GM12801 (cell line): Measurements from ENCODE around the gene PPP2CA.

Experiments used
- TF ChIP-seq, protein P1 (sequence below): IDR thresholded peaks from one replicate; pipeline ENCODE4 v1.5.1; 2011; ENCODE audit warnings: control low read depth; ENCODE audit not compliant: insufficient read length; ENCODE audit errors: extremely low read depth

PPP2CA gene

DNA sequence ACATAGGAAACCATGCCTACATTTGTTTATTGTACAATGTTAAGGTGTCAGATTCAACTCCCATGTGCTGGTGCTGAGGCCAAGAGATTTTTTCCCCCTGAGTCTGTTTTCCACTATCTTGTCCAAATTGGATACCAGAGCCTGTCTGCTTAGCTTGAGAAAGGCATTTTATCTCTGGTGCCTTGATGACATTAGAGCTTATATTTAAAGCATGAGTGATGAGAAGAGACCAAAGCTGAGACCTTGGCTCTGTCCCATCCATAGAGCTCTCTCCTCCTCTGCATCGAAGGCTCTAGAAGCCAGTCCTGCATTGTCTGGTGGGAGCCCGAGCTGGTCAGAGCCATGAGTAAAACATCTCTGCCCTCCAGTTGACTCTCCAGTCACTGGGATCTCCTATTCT lies 10.4 kb upstream of the PPP2CA start:
- TF ChIP-seq, protein P1, sequence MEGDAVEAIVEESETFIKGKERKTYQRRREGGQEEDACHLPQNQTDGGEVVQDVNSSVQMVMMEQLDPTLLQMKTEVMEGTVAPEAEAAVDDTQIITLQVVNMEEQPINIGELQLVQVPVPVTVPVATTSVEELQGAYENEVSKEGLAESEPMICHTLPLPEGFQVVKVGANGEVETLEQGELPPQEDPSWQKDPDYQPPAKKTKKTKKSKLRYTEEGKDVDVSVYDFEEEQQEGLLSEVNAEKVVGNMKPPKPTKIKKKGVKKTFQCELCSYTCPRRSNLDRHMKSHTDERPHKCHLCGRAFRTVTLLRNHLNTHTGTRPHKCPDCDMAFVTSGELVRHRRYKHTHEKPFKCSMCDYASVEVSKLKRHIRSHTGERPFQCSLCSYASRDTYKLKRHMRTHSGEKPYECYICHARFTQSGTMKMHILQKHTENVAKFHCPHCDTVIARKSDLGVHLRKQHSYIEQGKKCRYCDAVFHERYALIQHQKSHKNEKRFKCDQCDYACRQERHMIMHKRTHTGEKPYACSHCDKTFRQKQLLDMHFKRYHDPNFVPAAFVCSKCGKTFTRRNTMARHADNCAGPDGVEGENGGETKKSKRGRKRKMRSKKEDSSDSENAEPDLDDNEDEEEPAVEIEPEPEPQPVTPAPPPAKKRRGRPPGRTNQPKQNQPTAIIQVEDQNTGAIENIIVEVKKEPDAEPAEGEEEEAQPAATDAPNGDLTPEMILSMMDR: no peak

DNA sequence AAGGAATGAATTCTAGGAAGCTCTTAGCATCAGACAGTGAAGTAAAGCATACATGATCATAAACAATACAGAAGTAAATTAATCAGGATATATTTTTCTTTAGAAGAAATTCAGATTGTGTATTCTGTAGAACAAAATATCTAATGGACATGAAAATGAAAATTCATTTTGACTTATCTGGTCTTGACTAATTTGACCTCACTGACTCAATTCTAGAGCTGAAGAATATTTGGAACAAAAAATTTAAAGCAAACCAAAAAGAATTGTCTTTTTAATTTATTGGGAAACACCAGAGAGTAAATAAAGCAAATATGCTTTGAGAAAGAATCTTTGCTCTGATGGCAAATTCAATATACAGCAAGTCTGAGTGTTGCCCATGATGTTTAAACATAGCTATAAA lies 2.8 kb upstream of the PPP2CA start:
- TF ChIP-seq, protein P1: no peak

DNA sequence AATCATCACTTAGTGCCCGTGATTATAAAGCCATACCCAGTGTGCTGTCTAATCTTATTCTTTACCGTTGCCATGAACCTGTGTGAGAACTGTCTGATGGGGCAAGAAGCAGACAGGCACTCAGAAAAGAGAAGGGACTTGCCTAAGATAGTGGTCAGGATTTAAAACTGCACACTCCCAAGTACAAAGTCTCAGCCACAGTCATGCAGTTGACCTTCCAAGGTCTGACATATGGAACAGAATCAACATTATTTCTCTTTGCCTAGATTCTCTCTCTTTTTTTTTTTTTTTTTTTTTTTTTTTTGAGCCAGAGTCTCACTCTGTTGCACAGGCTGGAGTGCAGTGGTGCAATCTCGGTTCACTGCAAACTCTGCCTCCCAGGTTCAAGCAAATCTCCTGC lies 1.9 kb upstream of the PPP2CA start:
- TF ChIP-seq, protein P1: no peak

DNA sequence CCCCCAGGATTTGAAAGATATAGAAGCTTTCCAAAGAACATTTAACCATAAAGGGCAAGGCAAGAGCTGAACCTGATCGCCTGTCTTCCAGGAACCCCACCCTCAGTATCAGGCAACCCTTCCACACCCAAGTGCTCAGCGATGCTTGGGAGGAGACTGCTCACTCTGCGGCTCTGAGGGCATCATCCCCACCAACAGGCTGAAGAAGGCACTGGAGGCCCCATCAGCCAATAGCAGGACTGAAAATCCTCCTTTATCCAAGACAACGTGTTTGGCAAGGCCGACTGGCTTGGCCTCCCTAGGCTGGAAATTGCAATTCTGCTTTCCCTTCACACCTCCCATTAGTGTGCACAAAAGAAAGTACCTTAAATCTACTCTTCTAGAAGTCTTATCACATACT lies 1.4 kb upstream of the PPP2CA start:
- TF ChIP-seq, protein P1: no peak

DNA sequence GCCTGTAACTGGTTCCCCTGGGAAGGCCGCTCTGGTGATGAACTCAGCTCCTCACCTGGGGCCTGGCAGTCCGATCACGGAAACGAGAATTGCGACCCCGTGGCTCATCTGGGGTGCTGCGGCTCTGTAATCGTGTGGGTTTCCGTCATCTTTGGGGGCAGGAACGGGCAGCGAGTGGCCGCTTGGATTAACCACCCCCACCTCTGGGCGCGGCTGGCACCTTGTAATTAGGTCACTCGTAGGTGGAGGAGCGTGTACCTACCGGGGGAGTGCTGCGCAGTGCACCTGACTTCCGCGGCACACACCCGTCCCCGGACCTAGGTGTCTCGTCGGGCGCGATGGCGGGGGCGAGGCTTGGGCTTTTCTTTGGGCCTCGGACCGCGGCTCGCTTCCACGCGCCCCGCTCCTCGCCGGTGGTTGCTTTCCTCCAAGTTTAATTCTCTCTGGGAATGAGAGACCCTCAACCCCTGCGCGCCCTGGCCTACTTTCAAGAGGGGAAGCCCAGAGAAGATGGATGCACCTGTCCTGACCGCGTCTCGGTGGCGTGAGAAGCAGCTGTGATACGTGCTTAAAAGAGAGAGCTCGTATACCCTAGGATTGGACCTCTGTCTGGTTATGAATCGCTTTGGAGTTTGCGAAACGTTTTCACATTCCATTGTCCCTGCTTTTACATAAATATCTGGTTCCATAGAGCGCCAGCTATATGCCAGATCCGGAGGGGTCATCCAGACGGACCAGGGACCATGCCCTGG lies 744 bp upstream of the PPP2CA start:
- TF ChIP-seq, protein P1: no peak

DNA sequence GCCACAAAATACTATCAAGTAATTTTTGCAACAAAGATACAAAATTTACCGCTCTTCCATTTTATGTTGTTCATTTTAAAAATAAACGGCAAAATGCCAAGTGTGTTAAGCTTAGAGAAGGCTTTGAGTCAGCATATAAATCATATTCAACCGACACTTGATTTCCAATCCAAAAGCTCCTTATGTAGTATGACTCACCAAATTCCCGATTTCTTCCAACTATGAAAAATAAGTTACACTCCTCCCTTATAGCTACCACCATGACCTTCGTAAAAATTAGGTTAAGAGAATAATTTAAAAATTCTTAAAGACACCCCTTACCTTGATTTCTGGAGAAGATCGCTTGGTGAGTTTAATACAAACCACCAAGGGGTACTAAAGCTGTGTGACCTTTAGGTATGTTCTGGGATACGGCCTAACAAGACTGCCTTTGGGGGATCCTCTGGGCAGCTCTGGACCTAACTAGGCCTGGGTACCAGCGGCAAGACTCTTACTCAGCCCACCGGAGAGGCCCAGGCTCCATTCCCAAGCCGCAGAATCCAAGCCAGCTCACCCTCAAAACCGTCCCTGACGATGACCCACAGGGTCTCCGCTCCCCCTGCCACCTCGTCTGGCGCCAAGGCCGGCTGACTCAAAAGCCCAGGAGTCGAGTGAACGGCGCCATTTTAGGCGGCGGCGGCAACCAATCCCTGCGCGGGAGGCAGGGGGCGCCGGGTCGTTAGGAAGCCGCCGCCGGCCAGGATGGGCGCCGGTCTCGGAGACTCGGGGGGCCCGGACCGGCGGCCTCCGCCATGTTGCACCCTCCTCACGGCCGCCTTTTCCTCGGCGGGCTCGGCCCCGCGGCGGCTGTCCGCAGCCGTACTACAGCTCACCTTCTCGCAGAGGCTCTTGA lies 739 bp downstream of the PPP2CA start:
- TF ChIP-seq, protein P1: no peak

DNA sequence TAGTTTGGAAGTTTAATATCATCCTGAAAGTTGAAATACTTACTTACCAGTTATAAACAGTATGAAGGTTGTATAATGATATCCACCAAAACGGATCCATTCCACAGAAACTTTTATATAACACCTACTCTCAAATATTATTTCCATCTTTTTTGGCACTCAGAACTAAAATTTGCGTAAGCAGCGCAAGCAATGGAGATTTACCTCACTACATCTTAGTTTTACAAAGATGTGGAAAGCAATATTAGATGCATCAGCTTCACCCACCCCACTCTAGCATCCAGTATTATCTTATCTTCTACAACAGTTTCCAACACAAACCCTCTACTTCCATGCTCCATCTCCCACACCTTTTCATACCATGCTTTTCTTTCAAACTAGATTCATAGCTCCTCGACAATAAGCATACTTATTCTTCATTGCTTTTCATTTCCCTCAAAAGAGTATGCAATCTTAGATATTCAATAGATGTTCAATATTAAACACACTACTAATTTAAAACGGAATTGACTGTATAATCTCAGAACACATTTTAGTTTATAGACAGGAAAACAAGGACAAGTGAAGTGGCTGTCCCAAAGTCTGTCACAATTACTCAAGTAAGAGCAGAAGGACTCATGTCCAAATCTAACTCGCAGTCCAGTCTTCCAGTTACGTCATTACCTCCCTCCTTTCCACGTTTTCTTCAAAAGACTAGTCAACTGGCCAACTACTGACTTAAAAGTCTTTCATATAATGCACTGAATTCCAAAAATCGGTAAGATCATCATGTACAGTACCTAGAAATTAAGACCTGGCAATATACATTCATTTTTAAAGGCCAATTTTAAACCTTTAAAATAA lies 2.2 kb downstream of the PPP2CA start:
- TF ChIP-seq, protein P1: no peak
